ENCODE data around the gene CGNL1.

GRCh38 chr15:57510647-57511046, 134.3 kb downstream of the CGNL1 start:
- TF ChIP-seq CTCF (IDR thresholded peaks at IDR 0.05; ENCODE audit: borderline replicate concordance, extremely low read depth, low read length, poor library complexity, severe bottlenecking) (no peak), EZH2 (IDR thresholded peaks at IDR 0.05; ENCODE audit: borderline replicate concordance, low read depth, low read length, severe bottlenecking) (no peak)

Data from DND-41 (cell line).